Trophoblast cell (in vitro differentiated cells and primary cell): ENCODE data around the gene PTPRN2.

ENCODE experiments used
- DNase-seq, 2 donors: peaks; one replicate each; pipeline ENCODE4 v3.0.0-alpha.2; 2016
- H2AFZ ChIP-seq: 2 replicates; pipeline ENCODE4 v1.6.1; 2013; ENCODE audit warnings: low read length, moderate library complexity, mild to moderate bottlenecking; ENCODE audit not compliant: insufficient read depth, poor library complexity
- H2AK5ac ChIP-seq: 2 replicates; pipeline ENCODE4 v1.6.1; 2013; ENCODE audit warnings: mild to moderate bottlenecking, low read length
- H2BK120ac ChIP-seq: 2 replicates; pipeline ENCODE4 v1.6.1; 2013; ENCODE audit warnings: low read length, mild to moderate bottlenecking, moderate library complexity; ENCODE audit not compliant: insufficient read depth, poor library complexity
- H2BK12ac ChIP-seq: 2 replicates; pipeline ENCODE4 v1.6.1; 2013; ENCODE audit warnings: mild to moderate bottlenecking, low read length, moderate library complexity
- H2BK5ac ChIP-seq: 2 replicates; pipeline ENCODE4 v1.6.1; 2013; ENCODE audit warnings: low read length, low read depth, moderate library complexity, mild to moderate bottlenecking; ENCODE audit not compliant: poor library complexity
- H3K14ac ChIP-seq: 2 replicates; pipeline ENCODE4 v1.6.1; 2013; ENCODE audit warnings: mild to moderate bottlenecking, low read length
- H3K18ac ChIP-seq: 2 replicates; pipeline ENCODE4 v1.6.1; 2013; ENCODE audit warnings: mild to moderate bottlenecking, low read length
- H3K23ac ChIP-seq: 2 replicates; pipeline ENCODE4 v1.6.1; 2013; ENCODE audit warnings: low read length
- H3K27ac ChIP-seq: 2 replicates; pipeline ENCODE4 v1.5.1; 2013; ENCODE audit warnings: low read depth, mild to moderate bottlenecking, inconsistent platforms, low read length, moderate library complexity
- H3K27me3 ChIP-seq: 2 replicates; pipeline ENCODE4 v1.6.1; 2013; ENCODE audit warnings: inconsistent platforms, mild to moderate bottlenecking, low read length, moderate library complexity; ENCODE audit not compliant: insufficient read depth
- H3K36me3 ChIP-seq, 2 experiments: 1 replicate in 1 of 2; 2 replicates in 1 of 2; pipeline ENCODE4 v1.6.1; 2013; ENCODE audit warnings: low read length in 2 of 2, mild to moderate bottlenecking in 2 of 2, moderate library complexity in 1 of 2; ENCODE audit not compliant: insufficient read depth in 2 of 2, control insufficient read depth in 1 of 2
- H3K4ac ChIP-seq: 2 replicates; pipeline ENCODE4 v1.6.1; 2013; ENCODE audit warnings: low read depth, mild to moderate bottlenecking, low read length, moderate library complexity
- H3K4me1 ChIP-seq, 2 experiments: 1 replicate in 1 of 2; 2 replicates in 1 of 2; pipeline ENCODE4 v1.6.1; 2013; ENCODE audit warnings: low read length in 2 of 2, mild to moderate bottlenecking in 2 of 2, moderate library complexity in 1 of 2; ENCODE audit not compliant: insufficient read depth in 2 of 2, control insufficient read depth in 1 of 2
- H3K4me2 ChIP-seq: 2 replicates; pipeline ENCODE4 v1.6.1; 2013; ENCODE audit warnings: inconsistent platforms, mild to moderate bottlenecking, low read length, moderate library complexity
- H3K4me3 ChIP-seq: 2 replicates; pipeline ENCODE4 v1.5.1; 2013; ENCODE audit warnings: mild to moderate bottlenecking, low read depth, low read length, inconsistent platforms
- H3K79me1 ChIP-seq: one replicate; pipeline ENCODE4 v1.6.1; 2013; ENCODE audit warnings: low read length
- H3K79me2 ChIP-seq: 2 replicates; pipeline ENCODE4 v1.6.1; 2013; ENCODE audit warnings: low read length, mild to moderate bottlenecking; ENCODE audit not compliant: control insufficient read depth, insufficient read depth, poor library complexity
- H3K9ac ChIP-seq: 2 replicates; pipeline ENCODE4 v1.6.1; 2013; ENCODE audit warnings: mild to moderate bottlenecking, low read length
- H3K9me3 ChIP-seq: 2 replicates; pipeline ENCODE4 v1.6.1; 2013; ENCODE audit warnings: low read depth, mild to moderate bottlenecking, control low read depth, inconsistent platforms, low read length; ENCODE audit not compliant: insufficient read depth
- H4K12ac ChIP-seq: 2 replicates; pipeline ENCODE4 v1.6.1; 2013; ENCODE audit warnings: low read depth, mild to moderate bottlenecking, low read length, moderate library complexity
- H4K8ac ChIP-seq: 2 replicates; pipeline ENCODE4 v1.6.1; 2013; ENCODE audit warnings: low read depth, mild to moderate bottlenecking, low read length, moderate library complexity
- H4K91ac ChIP-seq: one replicate; pipeline ENCODE4 v1.6.1; 2013; ENCODE audit warnings: low read depth, mild to moderate bottlenecking, low read length, moderate library complexity
- WGBS: extraction: QIAGEN DNeasy Blood & Tissue Kit; methylation state at CpG from one replicate; pipeline ENCODE4 v1.1.7; 2013; ENCODE audit warnings: missing lambda C conversion rate; ENCODE audit not compliant: insufficient read length, insufficient coverage; ENCODE audit errors: extremely low coverage; 5-methylcytosine and 5-hydroxymethylcytosine counted together

Gene PTPRN2

GRCh38 chr7:157497744-157498651 lies 1089.6 kb downstream of the PTPRN2 start:
- H3K4ac ChIP-seq, result no peak overlapping the region
- no peak overlapping the region for H2BK5ac ChIP-seq
- no peak overlapping the region for H3K4me3 ChIP-seq
- H2AK5ac ChIP-seq, result no peak overlapping the region
- H4K12ac ChIP-seq, result no peak overlapping the region
- no peak overlapping the region for H3K14ac ChIP-seq
- H3K4me2 ChIP-seq, result no peak overlapping the region
- H3K4me1 ChIP-seq, result no peaks in the 10 kb centered on the region
- no peak overlapping the region for H2BK12ac ChIP-seq
- no peak overlapping the region for H3K18ac ChIP-seq
- whole genome bisulfite sequencing, result no CpG with 5 or more reads among the region's 33 CpGs
- peaks cover 4% of the 10 kb centered on the region for H3K9me3 ChIP-seq
- H2BK120ac ChIP-seq, result no peak overlapping the region
- no peaks in the 10 kb centered on the region for H3K79me2 ChIP-seq
- H3K23ac ChIP-seq, result no peak overlapping the region
- no peaks in the 10 kb centered on the region for H3K79me1 ChIP-seq
- no peak overlapping the region for H3K9ac ChIP-seq
- H4K91ac ChIP-seq, result no peak overlapping the region
- H2AFZ ChIP-seq, result no peak overlapping the region
- DNase-seq, result no peak
- no peak overlapping the region for H4K8ac ChIP-seq
- no peak overlapping the region for H3K27ac ChIP-seq
- no peaks in the 10 kb centered on the region for H3K27me3 ChIP-seq
- no peaks in the 10 kb centered on the region for H3K36me3 ChIP-seq

GRCh38 chr7:157497367-157497743 lies 1090.3 kb downstream of the PTPRN2 start:
- H3K18ac ChIP-seq, result no peak overlapping the region
- H3K4me3 ChIP-seq, result no peak overlapping the region
- H3K27me3 ChIP-seq, result no peaks in the 10 kb centered on the region
- no peak overlapping the region for H2BK12ac ChIP-seq
- H4K12ac ChIP-seq, result no peak overlapping the region
- H3K79me1 ChIP-seq, result no peaks in the 10 kb centered on the region
- H3K79me2 ChIP-seq, result no peaks in the 10 kb centered on the region
- H2AK5ac ChIP-seq, result no peak overlapping the region
- H3K27ac ChIP-seq, result no peak overlapping the region
- H3K9me3 ChIP-seq, result peaks cover 1% of the 10 kb centered on the region
- no peak overlapping the region for H3K4me2 ChIP-seq
- H3K9ac ChIP-seq, result no peak overlapping the region
- no peak for DNase-seq
- H3K14ac ChIP-seq, result no peak overlapping the region
- no peak overlapping the region for H3K23ac ChIP-seq
- H3K4ac ChIP-seq, result no peak overlapping the region
- no CpG with 5 or more reads among the region's 8 CpGs for WGBS
- no peak overlapping the region for H4K8ac ChIP-seq
- H2AFZ ChIP-seq, result no peak overlapping the region
- no peak overlapping the region for H4K91ac ChIP-seq
- H2BK5ac ChIP-seq, result no peak overlapping the region
- no peaks in the 10 kb centered on the region for H3K4me1 ChIP-seq
- H2BK120ac ChIP-seq, result no peak overlapping the region
- H3K36me3 ChIP-seq, result no peaks in the 10 kb centered on the region

GRCh38 chr7:157496416-157497275 lies 1091.0 kb downstream of the PTPRN2 start:
- Histone ChIP-seq H2AFZ (no peak overlapping the region), H3K79me2 (no peaks in the 10 kb centered on the region), H3K4me2 (no peak overlapping the region), H3K4me1 (no peaks in the 10 kb centered on the region), H3K27me3 (no peaks in the 10 kb centered on the region), H3K9me3 (peaks cover 1% of the 10 kb centered on the region), H3K4me3 (no peak overlapping the region), H3K18ac (no peak overlapping the region), H3K36me3 (no peaks in the 10 kb centered on the region), H3K9ac (no peak overlapping the region), H4K91ac (no peak overlapping the region), H4K12ac (no peak overlapping the region), H2BK5ac (no peak overlapping the region), H3K14ac (no peak overlapping the region), H2BK120ac (no peak overlapping the region), H3K27ac (no peak overlapping the region), H3K79me1 (no peaks in the 10 kb centered on the region), H4K8ac (no peak overlapping the region), H2BK12ac (no peak overlapping the region), H3K4ac (no peak overlapping the region), H3K23ac (no peak overlapping the region), H2AK5ac (no peak overlapping the region)
- WGBS, result no CpG with 5 or more reads among the region's 31 CpGs
- no peak for DNase-seq

GRCh38 chr7:157495594-157495993 lies 1092.0 kb downstream of the PTPRN2 start:
- no peak overlapping the region for H2AK5ac ChIP-seq
- H3K9ac ChIP-seq, result no peak overlapping the region
- no peaks in the 10 kb centered on the region for H3K79me1 ChIP-seq
- no peak overlapping the region for H4K91ac ChIP-seq
- H2AFZ ChIP-seq, result no peak overlapping the region
- H3K4me3 ChIP-seq, result no peak overlapping the region
- H3K36me3 ChIP-seq, result no peaks in the 10 kb centered on the region
- no CpG with 5 or more reads among the region's 13 CpGs for WGBS
- no peak for DNase-seq
- H3K4ac ChIP-seq, result no peak overlapping the region
- no peak overlapping the region for H3K27ac ChIP-seq
- H2BK12ac ChIP-seq, result no peak overlapping the region
- H4K12ac ChIP-seq, result no peak overlapping the region
- no peak overlapping the region for H4K8ac ChIP-seq
- no peaks in the 10 kb centered on the region for H3K79me2 ChIP-seq
- peaks cover 1% of the 10 kb centered on the region for H3K9me3 ChIP-seq
- H3K4me2 ChIP-seq, result no peak overlapping the region
- H3K14ac ChIP-seq, result no peak overlapping the region
- no peaks in the 10 kb centered on the region for H3K27me3 ChIP-seq
- H2BK120ac ChIP-seq, result no peak overlapping the region
- no peaks in the 10 kb centered on the region for H3K4me1 ChIP-seq
- H2BK5ac ChIP-seq, result no peak overlapping the region
- no peak overlapping the region for H3K23ac ChIP-seq
- no peak overlapping the region for H3K18ac ChIP-seq
